Lower leg skin (tissue), 3 donors: ENCODE results near the gene DUSP22.

Source experiments
- POLR2A ChIP-seq, 2 donors: fragments of 450-650 bp; IDR thresholded peaks; one replicate each; pipeline ENCODE4 v1.6.1; 2016 to 2017; ENCODE audit warnings: antibody characterized with exemption in 2 of 2, mild to moderate bottlenecking in 1 of 2, moderate library complexity in 1 of 2
- TF ChIP-seq, protein P1 (sequence below), 3 donors: fragments of 450-650 bp; IDR thresholded peaks; one replicate each; pipeline ENCODE4 v1.5.1; 2016; ENCODE audit warnings: antibody characterized with exemption in 3 of 3, mild to moderate bottlenecking in 3 of 3, moderate library complexity in 2 of 3

DNA sequence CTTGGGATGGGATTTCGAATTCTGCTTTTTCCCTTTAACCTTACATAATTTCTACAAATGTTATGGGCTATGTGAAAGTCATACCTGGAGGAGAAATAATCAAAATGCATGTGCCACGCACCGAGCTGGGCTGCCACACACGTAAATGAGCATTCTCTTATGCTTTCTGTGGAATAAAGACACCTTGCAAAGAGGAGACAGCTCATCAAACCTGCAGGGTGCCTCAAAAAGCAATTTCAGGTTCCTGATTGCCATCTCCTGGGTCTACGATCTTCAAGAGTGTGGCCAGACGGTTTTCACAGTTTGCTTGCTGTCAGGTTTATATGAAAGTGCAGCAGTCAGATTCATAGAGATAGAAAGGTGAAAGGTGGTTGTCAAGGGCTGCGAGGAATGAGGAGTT is 36.6 kb downstream of the DUSP22 start:
- no peak for TF ChIP-seq POLR2A (IDR thresholded peaks at IDR 0.05)
- TF ChIP-seq, protein P1, sequence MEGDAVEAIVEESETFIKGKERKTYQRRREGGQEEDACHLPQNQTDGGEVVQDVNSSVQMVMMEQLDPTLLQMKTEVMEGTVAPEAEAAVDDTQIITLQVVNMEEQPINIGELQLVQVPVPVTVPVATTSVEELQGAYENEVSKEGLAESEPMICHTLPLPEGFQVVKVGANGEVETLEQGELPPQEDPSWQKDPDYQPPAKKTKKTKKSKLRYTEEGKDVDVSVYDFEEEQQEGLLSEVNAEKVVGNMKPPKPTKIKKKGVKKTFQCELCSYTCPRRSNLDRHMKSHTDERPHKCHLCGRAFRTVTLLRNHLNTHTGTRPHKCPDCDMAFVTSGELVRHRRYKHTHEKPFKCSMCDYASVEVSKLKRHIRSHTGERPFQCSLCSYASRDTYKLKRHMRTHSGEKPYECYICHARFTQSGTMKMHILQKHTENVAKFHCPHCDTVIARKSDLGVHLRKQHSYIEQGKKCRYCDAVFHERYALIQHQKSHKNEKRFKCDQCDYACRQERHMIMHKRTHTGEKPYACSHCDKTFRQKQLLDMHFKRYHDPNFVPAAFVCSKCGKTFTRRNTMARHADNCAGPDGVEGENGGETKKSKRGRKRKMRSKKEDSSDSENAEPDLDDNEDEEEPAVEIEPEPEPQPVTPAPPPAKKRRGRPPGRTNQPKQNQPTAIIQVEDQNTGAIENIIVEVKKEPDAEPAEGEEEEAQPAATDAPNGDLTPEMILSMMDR (IDR thresholded peaks at IDR 0.05) = no peak
